Activated gamma-delta T cell (primary cell): ENCODE measurements around the gene MSMB.
"Not testable (repeated sequence)": the region's sequence is repeated elsewhere in the genome, so short reads cannot be mapped to it uniquely, and the experiment has no call there.

Experiments used
- DNase-seq: peaks from one replicate; lab custom pipeline; 2025; lab: John Stamatoyannopoulos, UW

Gene MSMB

GRCh38 chr10:46069771-46070463, 23.8 kb upstream of the MSMB start:
- no peak for DNase-seq

GRCh38 chr10:46068905-46069304, 22.8 kb upstream of the MSMB start:
- DNase-seq: no peak

DNA sequence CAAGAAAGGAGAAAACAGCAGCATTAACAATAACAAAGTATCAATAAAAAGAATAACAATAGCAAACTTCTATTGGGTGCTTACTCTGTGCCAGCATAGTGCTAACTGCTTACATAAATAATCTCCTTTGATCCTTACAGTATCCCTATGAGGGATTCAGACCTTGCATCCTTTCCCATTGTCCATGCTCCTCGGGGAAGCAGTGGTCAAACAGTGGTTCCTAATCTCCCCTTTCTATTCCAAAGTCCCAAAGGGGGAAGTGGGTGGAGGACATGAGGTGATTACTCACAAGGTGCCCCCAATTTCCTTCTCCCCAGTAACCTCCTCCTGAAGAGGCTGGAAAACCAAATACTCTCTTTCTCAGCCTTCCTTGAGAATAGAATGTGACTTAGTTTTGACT, 22.0 kb upstream of the MSMB start:
- no peak for DNase-seq

DNA sequence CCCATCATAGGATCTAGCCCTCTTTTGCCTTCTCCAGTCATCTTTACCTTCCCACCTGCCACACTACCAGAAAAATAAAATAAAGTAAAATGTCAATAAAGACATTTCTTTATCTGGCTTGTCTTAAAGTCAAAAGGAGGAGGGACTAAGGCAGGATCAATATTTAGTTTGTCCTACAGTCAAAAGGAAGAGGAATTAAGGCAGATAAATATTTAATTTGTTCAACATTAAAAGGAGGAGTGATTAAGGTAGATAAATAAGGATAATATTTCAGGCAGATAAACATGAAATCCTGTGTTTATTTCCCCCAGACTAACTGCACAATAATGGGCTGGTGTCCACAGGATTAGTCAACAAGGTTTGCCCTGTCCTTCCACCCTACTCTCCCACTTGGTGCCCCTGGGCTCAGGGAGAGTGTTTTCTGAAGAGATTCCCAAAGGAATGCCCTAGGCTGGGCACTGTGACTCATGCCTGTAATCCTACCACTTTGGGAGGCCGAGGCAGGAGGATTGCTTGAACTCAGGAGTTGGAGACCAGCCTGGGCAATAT, 18.3 kb upstream of the MSMB start:
- no peak for DNase-seq

DNA sequence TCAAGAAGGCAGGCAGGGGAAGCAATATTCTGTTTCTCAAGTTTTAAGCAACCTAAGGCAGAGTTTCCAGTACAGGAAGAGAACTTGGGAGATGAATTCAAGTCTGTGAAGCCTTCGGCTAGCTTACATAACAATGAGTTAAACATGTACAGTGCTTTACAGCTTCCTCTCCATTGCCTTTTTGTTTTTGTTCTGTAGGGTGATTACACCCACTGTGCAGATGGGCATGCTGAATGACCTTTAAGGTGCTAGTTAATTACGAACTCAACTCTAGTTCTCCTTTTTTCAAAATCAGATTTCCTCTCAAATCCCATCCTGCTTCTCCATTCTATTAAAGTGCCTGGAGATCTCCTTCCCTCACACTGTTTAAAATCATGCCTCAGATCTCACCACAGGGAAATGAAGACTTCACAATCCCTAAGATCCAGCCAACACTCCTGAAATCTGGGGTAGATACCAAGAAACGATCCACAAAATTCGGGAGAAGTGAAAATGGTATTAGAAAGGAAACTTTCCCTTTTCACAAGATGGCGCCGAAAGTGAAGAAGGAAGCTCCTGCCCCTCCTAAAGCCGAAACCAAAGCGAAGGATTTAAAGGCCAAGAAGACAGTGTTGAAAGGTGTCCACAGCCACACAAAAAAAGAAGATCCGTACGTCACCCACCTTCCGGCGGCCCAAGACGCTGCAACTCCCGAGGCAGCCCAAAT, 16.8 kb upstream of the MSMB start:
- no peak for DNase-seq

DNA sequence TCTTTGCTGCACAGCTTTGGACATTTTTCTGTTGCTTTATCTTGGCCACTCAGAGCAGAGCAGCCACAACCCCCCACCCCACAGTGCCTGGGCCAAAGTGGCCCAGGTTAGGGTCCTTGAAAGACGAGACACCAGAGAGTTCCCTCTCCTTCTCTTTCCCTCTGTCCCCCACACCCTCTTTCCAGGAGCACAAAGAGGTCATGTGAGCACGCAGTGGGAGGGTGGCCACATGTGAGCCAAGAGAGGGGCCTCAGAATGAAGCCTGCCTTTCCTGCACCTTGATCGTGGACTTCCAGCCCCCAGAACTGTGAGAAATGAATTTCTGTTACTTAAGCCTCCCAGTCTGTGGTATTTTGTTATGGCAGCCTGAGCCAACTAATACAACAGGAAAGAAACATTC, 14.6 kb upstream of the MSMB start:
- DNase-seq: no peak

GRCh38 chr10:46057927-46058326, 11.9 kb upstream of the MSMB start:
- DNase-seq: not testable (repeated sequence)

DNA sequence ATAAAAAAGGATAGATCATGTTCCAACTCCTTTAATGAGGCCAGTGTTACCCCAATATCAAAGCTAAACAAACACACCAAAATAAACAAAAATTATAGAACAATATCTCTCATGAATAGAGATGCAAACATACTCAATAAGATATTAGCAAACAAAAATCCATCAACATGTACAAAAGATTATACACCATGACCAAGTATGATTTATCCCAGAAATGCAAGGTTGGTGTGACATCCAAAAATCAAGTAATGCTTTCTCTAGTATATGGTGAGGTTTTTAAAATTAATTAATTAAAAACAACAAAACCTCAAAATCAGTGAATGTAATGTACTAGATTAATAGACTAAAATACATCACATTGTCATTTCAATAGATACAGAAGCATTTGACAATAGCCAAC, 11.0 kb upstream of the MSMB start:
- DNase-seq: no peak

DNA sequence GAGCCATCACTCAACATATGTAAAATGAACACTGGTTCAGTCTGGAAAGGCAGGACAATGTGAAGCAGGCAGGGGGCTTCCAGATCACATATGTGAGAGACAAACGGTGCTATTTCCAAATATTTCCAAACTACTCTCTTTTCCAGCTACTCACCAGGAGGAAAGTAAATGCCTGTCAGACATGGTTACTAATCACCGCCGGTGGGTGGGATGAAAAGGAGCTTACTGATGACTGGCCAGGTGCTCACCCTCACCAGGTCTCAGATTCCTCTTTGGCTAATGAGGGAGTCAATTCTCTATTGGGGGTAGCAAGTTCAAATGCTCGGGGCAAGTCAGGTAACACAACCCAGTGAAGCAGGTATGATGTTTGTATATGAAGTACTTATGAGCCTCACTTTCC, 9.7 kb upstream of the MSMB start:
- no peak for DNase-seq

- DNase-seq: no peak
Measured at GRCh38 chr10:46053534-46054434, 7.7 kb upstream of the MSMB start.

DNA sequence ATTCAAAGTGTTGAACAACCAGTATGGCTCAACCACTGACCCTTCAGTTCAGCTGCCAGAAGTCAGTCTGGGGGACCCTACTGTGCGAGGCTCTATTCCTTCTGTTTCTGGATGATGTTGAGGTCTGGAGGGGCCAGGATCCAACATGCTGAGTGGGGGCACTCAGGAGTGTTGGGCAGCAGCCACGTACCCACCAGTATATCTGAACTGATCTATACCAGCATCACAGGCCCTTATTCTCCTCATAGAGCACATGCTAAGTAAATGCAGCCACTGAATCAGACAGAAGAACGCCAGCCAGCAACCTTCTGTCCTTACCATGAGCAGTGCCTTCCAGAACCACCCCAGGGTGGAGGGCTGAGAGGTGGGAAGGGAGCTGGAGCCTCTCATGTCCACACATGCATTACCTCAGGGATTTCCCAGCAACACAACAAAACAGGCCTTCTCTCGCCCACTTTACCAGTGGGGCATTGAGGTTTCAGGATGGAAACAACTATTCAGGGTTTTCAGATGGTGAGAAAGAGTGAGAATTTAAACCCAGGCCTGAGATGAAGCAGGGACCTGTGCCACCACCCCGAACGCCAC, 6.8 kb upstream of the MSMB start:
- DNase-seq: no peak

DNA sequence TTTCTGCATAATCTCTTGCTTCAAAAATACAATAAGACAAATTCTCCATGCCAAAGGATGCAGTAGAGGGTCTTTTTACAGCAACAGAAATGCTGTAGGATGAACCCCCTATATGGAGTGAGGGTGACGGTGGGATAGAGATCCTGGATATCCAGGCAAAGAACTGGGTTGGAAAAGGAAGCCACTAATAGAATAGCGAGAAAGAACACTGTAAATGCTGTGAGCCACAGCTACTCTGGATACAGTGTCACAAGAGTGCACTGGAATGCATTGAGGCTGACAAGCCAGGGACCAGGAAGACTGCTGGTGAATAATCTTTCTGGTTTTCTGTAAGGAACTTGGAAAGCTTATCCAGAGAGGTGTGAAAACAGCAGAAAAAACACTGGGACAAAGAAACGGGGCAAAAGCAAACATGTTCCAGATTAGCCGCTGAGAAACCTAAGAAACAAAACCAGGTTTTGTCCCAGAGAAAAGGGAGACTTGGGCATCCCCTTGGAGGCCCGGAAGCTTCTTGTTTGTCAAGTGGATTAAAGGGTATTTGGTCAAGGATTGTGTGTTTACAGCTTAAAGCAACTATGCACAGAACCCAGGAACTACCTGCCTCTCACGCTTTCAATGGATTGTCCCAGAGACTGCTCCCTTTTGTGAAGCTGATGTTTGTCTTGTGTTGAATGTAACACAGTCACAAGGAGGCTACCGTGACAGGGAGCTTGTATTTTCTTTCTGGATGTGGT, 6.2 kb upstream of the MSMB start:
- no peak for DNase-seq

- no peak for DNase-seq
Measured at GRCh38 chr10:46050941-46051623, 5.0 kb upstream of the MSMB start.

DNA sequence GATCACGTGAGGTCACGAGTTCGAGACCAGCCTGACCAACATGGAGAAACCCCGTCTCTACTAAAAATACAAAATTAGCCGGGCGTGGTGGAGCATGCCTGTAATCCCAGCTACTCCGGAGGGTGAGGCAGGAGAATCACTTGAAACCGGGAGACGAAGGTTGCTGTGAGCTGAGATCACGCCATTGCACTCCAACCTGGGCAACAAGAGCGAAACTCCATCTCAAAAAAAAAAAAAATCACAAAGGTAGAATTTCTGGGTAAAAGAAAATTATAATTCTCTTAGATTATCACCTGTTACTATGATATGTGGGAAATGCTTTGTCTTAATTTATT, 3.4 kb upstream of the MSMB start:
- not testable (repeated sequence) for DNase-seq

GRCh38 chr10:46048152-46048551, 2.1 kb upstream of the MSMB start:
- DNase-seq: no peak

DNA sequence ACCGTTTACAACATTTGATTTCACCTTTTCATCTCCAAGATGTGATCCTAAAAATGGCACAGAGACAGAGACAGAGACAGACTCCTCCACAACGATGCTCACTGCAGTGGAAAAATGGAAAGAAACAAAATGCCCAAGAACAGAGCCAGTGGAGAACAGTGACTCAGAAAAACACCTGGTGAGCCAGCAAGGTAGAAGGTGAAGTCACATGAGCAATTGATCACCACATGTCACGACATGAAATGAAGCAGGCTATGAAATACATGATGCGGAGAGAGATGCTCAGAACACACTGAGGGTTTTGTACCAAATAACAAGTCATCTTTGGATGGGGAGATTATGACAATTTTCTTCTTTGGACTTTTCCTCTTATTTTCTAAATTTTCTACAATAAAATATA, 3.5 kb downstream of the MSMB start:
- no peak for DNase-seq

- DNase-seq: no peak
Measured at GRCh38 chr10:46040004-46040403, 6.1 kb downstream of the MSMB start.

- DNase-seq: no peak
Measured at GRCh38 chr10:46037107-46037825, 8.8 kb downstream of the MSMB start.

DNA sequence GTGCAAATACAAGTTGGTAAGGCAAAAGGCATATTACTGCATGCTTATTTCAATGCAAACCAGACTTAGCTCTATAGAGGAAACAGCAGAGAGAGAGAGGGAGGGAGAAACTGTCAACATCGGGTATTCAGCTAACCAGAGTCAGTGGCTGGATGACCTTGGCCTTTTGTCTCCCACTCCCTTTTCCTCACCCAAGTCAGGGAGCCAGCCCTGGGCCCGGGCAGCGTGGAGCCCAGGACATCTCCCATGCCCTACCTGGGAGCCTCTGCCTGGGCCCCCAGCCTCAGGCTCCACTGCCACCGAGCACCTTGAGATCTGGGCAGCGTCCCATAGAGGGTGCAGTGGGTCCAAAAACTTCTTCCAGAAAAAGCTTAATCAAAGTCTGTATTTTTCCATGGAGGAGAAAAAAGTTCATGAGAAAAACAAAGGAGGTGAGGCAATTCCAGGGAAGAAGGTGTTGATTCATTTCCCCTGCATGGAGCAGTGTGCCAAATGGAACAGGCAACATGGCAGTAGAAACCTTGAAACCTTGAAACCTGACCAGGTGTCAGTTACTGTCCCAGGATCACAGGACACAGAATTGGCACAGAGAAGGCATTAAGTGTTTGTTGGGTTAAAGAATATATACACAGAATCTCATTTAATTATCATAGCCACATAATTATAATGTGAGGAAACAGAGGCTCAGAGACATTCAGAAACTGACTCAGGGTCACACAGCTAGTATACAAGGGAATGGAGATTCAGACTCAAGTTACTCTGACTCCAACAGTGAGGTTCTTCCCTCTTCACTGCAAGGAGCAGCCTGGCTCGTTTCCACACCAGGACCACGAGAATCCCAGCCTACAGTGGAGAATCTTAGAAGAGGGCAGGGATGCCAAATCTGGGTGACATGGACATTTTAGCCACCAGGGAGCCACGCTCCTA, 9.9 kb downstream of the MSMB start:
- no peak for DNase-seq
